Stimulated activated CD8-positive, alpha-beta memory T cell treated with anti-CD3 and anti-CD28 coated beads, Interleukin-15, amount 100 ng/mL, for 1 hour (primary cell): ENCODE results near the gene MEGF11.

ENCODE experiments used
- DNase-seq: peaks from one replicate; pipeline ENCODE4 v3.0.0-alpha.2; 2020; ENCODE audit warnings: low read depth

MEGF11 gene

GRCh38 chr15:65916041-65916663, 337.4 kb downstream of the MEGF11 start:
- DNase-seq = no peak

GRCh38 chr15:65914981-65915925, 338.3 kb downstream of the MEGF11 start:
- DNase-seq = no peak

GRCh38 chr15:65914386-65914785, 339.2 kb downstream of the MEGF11 start:
- no peak for DNase-seq

- no peak for DNase-seq
Observed at GRCh38 chr15:65913631-65914199, 339.8 kb downstream of the MEGF11 start.

- DNase-seq = no peak
Observed at GRCh38 chr15:65912235-65912634, 341.3 kb downstream of the MEGF11 start.

- DNase-seq = no peak
Observed at GRCh38 chr15:65910341-65910740, 343.2 kb downstream of the MEGF11 start.

GRCh38 chr15:65909831-65910230, 343.7 kb downstream of the MEGF11 start:
- no peak for DNase-seq

GRCh38 chr15:65908876-65909275, 344.7 kb downstream of the MEGF11 start:
- DNase-seq = no peak

GRCh38 chr15:65907661-65908060, 345.9 kb downstream of the MEGF11 start:
- no peak for DNase-seq

GRCh38 chr15:65906396-65906795, 347.2 kb downstream of the MEGF11 start:
- DNase-seq = no peak

GRCh38 chr15:65904301-65904700, 349.2 kb downstream of the MEGF11 start:
- DNase-seq = no peak

GRCh38 chr15:65903296-65904073, 350.1 kb downstream of the MEGF11 start:
- DNase-seq = no peak

- no peak for DNase-seq
Observed at GRCh38 chr15:65902373-65902772, 351.2 kb downstream of the MEGF11 start.

GRCh38 chr15:65901836-65902235, 351.7 kb downstream of the MEGF11 start:
- no peak for DNase-seq

GRCh38 chr15:65901336-65901735, 352.2 kb downstream of the MEGF11 start:
- DNase-seq = no peak

- DNase-seq = no peak
Observed at GRCh38 chr15:65900488-65900887, 353.1 kb downstream of the MEGF11 start.

- DNase-seq = no peak
Observed at GRCh38 chr15:65896236-65896635, 357.3 kb downstream of the MEGF11 start.

GRCh38 chr15:65893060-65893459, 360.5 kb downstream of the MEGF11 start:
- no peak for DNase-seq

- no peak for DNase-seq
Observed at GRCh38 chr15:65888981-65889380, 364.6 kb downstream of the MEGF11 start.

- DNase-seq = no peak
Observed at GRCh38 chr15:65887565-65887964, 366.0 kb downstream of the MEGF11 start.

- no peak for DNase-seq
Observed at GRCh38 chr15:65885668-65886218, 367.8 kb downstream of the MEGF11 start.

- DNase-seq = no peak
Observed at GRCh38 chr15:65884511-65884910, 369.0 kb downstream of the MEGF11 start.
